GM18861 (cell line): ENCODE data around the gene TMEM37.
"Not testable (repeated sequence)": the region's sequence is repeated elsewhere in the genome, so short reads cannot be mapped to it uniquely, and the experiment has no call there.

Experiments used
- ATAC-seq: cut with Tn5 transposase; IDR thresholded peaks from one replicate; pipeline ENCODE4 v1.9.1; 2021; ENCODE audit not compliant: unreplicated experiment

TMEM37 gene

GRCh38 chr2:119431155-119431975, at the start of gene TMEM37:
TMEM37 (plus strand) TSS chr2:119431854; CDS start chr2:119431904, 50 bp downstream.
- ATAC-seq, result peak; percentile 68

- no peak for ATAC-seq
These were observed 48.1 kb upstream of the TMEM37 start for GRCh38 chr2:119383410-119384140.

GRCh38 chr2:119384971-119385370, 46.7 kb upstream of the TMEM37 start:
- no peak for ATAC-seq

- no peak for ATAC-seq
These were observed 46.2 kb upstream of the TMEM37 start for GRCh38 chr2:119385466-119385865.

GRCh38 chr2:119387381-119388129, 44.1 kb upstream of the TMEM37 start:
- peak; percentile 81 for ATAC-seq

- no peak for ATAC-seq
These were observed 41.9 kb upstream of the TMEM37 start for GRCh38 chr2:119389615-119390306.

GRCh38 chr2:119393971-119394748, 37.5 kb upstream of the TMEM37 start:
- ATAC-seq, result no peak

- no peak for ATAC-seq
These were observed 34.5 kb upstream of the TMEM37 start for GRCh38 chr2:119397196-119397595.

- ATAC-seq, result no peak
These were observed 29.5 kb upstream of the TMEM37 start for GRCh38 chr2:119402106-119402505.

GRCh38 chr2:119402645-119403560, 28.8 kb upstream of the TMEM37 start:
- no peak for ATAC-seq

- ATAC-seq, result not testable (repeated sequence)
These were observed 28.0 kb upstream of the TMEM37 start for GRCh38 chr2:119403618-119404017.

- ATAC-seq, result no peak
These were observed 26.5 kb upstream of the TMEM37 start for GRCh38 chr2:119405151-119405550.

GRCh38 chr2:119407430-119408220, 24.0 kb upstream of the TMEM37 start:
- peak; percentile 48 for ATAC-seq

- no peak for ATAC-seq
These were observed 23.4 kb upstream of the TMEM37 start for GRCh38 chr2:119408221-119408619.

GRCh38 chr2:119409506-119409905, 22.1 kb upstream of the TMEM37 start:
- ATAC-seq, result no peak

- ATAC-seq, result no peak
These were observed 16.8 kb upstream of the TMEM37 start for GRCh38 chr2:119414894-119415293.

GRCh38 chr2:119415630-119416029, 16.0 kb upstream of the TMEM37 start:
- ATAC-seq, result no peak

- peak; percentile 76 for ATAC-seq
These were observed 15.2 kb upstream of the TMEM37 start for GRCh38 chr2:119416299-119416923.
